Neural crest cell (in vitro differentiated cells): Measurements from ENCODE around the gene ACTRT2. TPM values are rescaled to one million over a fixed set of nuclear protein-coding genes. Genes with fewer than 3 reads are reported as not detected.

ENCODE experiments used
- DNase-seq: peaks from one replicate; pipeline ENCODE4 v3.0.0; 2021; ENCODE audit warnings: low read depth, mixed read lengths, low spot score
- H3K27ac Mint-ChIP-seq: one replicate; pipeline ENCODE4 v1.8.0; 2021; ENCODE audit warnings: mild to moderate bottlenecking, mixed read lengths; ENCODE audit not compliant: unreplicated experiment
- H3K27me3 Mint-ChIP-seq: 2 replicates; pipeline ENCODE4 v1.8.0; 2021; ENCODE audit warnings: low read depth, mild to moderate bottlenecking, mixed read lengths
- H3K36me3 Mint-ChIP-seq: 2 replicates; pipeline ENCODE4 v1.8.0; 2021; ENCODE audit warnings: low read depth, mild to moderate bottlenecking, mixed read lengths
- H3K4me1 Mint-ChIP-seq: 2 replicates; pipeline ENCODE4 v1.8.0; 2021; ENCODE audit warnings: mixed read lengths
- H3K4me3 Mint-ChIP-seq: one replicate; pipeline ENCODE4 v1.8.0; 2021; ENCODE audit warnings: mild to moderate bottlenecking, mixed read lengths
- H3K9me3 Mint-ChIP-seq: 2 replicates; pipeline ENCODE4 v1.8.0; 2021; ENCODE audit warnings: mixed read lengths
- total RNA-seq: library from RNA; stranded (reverse); gene quantifications from 2 replicates; pipeline ENCODE4 v1.2.1, GENCODE V29; 2021
- TF ChIP-seq, protein P1 (sequence below): fragments of 200-600 bp; sonication (generic); conservative IDR thresholded peaks from 2 replicates; pipeline ENCODE4 v1.5.0; 2021; ENCODE audit warnings: antibody characterized with exemption, mild to moderate bottlenecking

Gene ACTRT2
- total RNA-seq, 1 donor from 2014 or later: not detected

DNA sequence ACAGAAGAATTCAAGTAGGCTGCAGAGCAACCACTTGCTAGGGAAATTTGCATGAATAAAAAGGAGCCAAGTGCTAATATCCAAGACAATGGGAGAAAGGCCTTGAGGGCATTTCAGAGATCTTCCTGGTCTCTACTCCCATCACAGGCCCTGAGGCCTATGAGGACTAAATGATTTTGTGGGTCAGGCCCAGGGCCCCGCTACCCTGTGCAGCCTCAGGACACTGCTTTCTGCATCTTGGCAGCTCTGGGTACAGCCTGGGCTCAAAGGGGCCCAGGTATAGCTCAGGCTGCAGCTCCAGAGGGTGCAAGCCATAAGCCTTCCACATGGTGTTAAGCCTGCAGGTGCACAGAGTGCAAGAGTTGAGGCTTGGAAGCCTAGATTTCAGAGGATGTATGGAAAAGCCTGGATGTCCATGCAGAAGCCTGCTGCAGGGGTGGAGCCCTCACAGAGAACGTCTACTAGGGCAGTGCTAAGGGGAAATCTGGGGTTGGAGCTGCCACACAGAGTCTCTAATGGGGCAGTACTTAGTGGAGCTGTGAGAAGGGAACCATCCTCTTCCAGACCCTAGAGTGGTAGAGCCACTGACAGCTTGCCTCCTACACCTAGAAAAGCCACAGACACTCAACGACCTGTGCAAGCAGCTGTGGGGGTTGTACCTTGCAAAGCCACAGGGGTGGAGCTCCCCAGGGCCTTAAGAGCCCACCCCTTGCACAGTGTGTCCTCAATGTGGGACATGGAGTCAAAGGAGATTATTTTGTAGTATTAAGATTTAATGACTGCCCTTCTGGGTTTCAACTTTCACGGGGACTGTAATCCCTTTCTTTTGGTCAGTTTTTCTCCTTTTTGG lies 13.7 kb upstream of the ACTRT2 start:
- H3K27ac Mint-ChIP-seq: no peak overlapping the region
- TF ChIP-seq, protein P1, sequence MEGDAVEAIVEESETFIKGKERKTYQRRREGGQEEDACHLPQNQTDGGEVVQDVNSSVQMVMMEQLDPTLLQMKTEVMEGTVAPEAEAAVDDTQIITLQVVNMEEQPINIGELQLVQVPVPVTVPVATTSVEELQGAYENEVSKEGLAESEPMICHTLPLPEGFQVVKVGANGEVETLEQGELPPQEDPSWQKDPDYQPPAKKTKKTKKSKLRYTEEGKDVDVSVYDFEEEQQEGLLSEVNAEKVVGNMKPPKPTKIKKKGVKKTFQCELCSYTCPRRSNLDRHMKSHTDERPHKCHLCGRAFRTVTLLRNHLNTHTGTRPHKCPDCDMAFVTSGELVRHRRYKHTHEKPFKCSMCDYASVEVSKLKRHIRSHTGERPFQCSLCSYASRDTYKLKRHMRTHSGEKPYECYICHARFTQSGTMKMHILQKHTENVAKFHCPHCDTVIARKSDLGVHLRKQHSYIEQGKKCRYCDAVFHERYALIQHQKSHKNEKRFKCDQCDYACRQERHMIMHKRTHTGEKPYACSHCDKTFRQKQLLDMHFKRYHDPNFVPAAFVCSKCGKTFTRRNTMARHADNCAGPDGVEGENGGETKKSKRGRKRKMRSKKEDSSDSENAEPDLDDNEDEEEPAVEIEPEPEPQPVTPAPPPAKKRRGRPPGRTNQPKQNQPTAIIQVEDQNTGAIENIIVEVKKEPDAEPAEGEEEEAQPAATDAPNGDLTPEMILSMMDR: no peak
- H3K9me3 Mint-ChIP-seq: peaks cover 6% of the 10 kb centered on the region
- no peaks in the 10 kb centered on the region for H3K4me1 Mint-ChIP-seq
- peaks cover 7% of the 10 kb centered on the region for H3K36me3 Mint-ChIP-seq
- no peak overlapping the region for H3K4me3 Mint-ChIP-seq
- DNase-seq: no peak
- H3K27me3 Mint-ChIP-seq: no peaks in the 10 kb centered on the region

DNA sequence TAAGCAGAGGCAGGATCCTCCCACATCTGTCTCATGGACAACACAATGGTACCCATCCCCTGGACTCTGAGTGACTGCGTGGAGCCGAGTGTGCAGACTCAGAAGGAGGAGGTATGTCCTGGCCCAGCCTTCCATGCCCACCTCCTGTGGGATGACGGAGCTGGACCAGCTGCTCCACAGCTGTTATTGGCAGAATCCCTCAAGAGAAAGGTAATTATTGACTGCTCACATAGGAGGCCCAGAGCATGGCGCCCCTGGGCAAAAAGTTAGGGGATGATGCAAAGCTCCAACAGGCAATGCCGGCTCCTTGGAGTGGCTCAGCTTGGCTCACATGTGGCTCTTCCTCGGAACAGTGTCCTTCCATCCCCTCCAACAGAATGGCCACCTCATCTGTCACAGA lies 12.2 kb upstream of the ACTRT2 start:
- Mint-ChIP-seq H3K4me1 (no peaks in the 10 kb centered on the region), H3K4me3 (no peak overlapping the region), H3K27ac (no peak overlapping the region), H3K9me3 (peaks cover 6% of the 10 kb centered on the region), H3K36me3 (peaks cover 7% of the 10 kb centered on the region), H3K27me3 (peaks cover 4% of the 10 kb centered on the region)
- DNase-seq: no peak
- TF ChIP-seq, protein P1: no peak

DNA sequence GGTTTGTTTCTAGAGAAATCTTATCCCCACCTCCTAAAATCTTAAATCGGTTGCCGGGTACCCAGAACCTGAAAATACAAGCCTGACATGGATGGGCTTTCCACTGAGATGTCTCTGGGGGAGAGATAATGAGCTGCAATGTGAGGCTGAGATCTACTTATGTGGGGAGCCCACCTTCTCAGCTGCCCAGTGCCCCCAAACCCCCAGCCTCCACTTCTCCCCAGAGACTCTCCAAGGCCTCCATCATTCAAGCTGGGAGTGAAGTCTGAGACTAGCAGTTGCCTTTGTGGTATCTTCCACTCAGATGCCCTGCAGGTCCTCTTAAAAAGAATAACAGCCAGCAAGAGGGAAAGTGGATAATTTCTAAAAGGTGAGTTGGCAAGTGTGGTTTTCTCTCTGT lies 11.7 kb upstream of the ACTRT2 start:
- Mint-ChIP-seq H3K9me3 (peaks cover 6% of the 10 kb centered on the region), H3K27me3 (peaks cover 4% of the 10 kb centered on the region), H3K4me1 (no peaks in the 10 kb centered on the region), H3K4me3 (no peak overlapping the region), H3K27ac (no peak overlapping the region), H3K36me3 (peaks cover 7% of the 10 kb centered on the region)
- no peak for DNase-seq
- TF ChIP-seq, protein P1: no peak

DNA sequence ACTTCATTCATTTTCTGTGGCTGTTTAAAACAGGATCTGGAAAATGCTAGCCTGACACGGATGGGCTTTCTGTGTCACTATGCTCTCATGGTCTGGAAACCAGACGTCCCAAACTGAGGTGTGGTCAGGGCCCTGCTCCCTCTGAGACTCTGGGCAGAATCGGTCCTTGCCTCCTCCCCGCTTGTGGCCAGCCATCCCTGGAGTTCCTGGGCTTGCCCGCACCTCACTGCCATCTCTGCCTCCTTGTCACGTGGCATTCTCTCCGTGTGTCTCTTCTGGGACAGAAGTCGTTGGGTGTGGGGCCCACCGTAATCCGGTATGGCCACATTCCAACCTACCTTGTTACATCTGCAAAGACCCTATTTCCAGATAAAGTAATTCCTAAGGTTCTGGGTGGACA lies 10.1 kb upstream of the ACTRT2 start:
- TF ChIP-seq, protein P1: no peak
- H3K4me3 Mint-ChIP-seq: no peak overlapping the region

DNA sequence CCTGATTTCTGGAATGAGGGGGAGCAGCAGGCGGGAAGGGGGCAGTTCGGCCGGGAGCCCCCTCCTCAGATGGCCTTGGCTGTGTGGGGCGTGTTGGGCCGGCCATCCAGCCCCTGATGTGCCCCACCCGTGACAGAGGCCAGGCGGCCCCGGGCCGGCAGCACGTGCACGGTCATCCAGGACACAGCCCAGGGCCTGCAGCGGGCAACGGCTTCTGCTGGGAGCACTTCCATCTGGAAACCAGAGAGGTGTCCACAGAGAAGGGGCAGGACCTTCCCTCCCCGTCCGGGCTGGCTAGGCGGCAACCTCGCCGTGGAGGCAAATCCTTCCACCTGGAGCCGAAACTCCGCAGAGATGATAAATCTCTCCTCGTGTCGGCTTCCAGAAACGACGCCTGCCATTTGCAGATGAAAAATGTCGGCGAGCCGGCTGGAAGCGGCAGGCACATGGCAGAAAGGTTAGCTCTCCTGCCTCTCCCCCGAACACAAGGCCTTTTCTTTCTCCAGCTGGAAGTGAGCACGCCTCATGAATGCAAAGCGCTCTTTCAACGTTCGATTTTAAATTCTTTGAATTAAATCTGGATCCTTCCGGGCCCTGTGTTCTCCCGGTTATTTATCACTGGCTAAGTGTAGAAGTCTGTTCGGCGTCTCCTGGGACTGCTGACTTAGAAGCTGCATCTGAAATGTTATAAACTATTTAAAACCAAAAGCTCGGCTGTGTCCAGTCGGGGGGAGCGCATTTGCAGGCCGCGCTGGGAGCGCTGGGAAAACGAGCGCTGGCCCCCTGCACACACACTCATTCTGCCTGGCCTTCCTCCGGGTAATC lies 9.4 kb upstream of the ACTRT2 start:
- no peak for DNase-seq
- Mint-ChIP-seq H3K27ac (no peak overlapping the region), H3K9me3 (peaks cover 3% of the 10 kb centered on the region), H3K36me3 (peaks cover 4% of the 10 kb centered on the region), H3K4me1 (no peaks in the 10 kb centered on the region), H3K4me3 (no peak overlapping the region), H3K27me3 (peaks cover 4% of the 10 kb centered on the region)
- TF ChIP-seq, protein P1: no peak

More for the DNA sequence above, 10.1 kb upstream of the ACTRT2 start:
- Mint-ChIP-seq H3K27me3 (peaks cover 4% of the 10 kb centered on the region), H3K9me3 (peaks cover 6% of the 10 kb centered on the region), H3K4me1 (no peaks in the 10 kb centered on the region), H3K36me3 (peaks cover 7% of the 10 kb centered on the region), H3K27ac (no peak overlapping the region)
- no peak for DNase-seq
